Glomerular endothelial cell (primary cell): ENCODE data around the gene NEK11. TPM values are rescaled to one million over a fixed set of nuclear protein-coding genes. Genes with fewer than 3 reads are reported as not detected.

Experiments used
- DNase-seq: peaks from one replicate; pipeline ENCODE4 v3.0.0-alpha.2; 2011; ENCODE audit warnings: low read depth, low spot score; ENCODE audit errors: extremely low read depth
- total RNA-seq: library from RNA; depleted of rRNA; stranded (reverse); fragments of >200 nt; gene quantifications from 2 replicates; pipeline ENCODE4 v1.2.3, GENCODE V29; 2015

Gene NEK11
- 2.3 and 6.7 TPM in 2 replicates for total RNA-seq

GRCh38 chr3:131026321-131027151, at the start of gene NEK11, which contains the start of gene ASTE1:
TSS of gene NEK11 (plus strand) at chr3:131026877. CDS start at chr3:131029709, 2,832 bp downstream.
TSS of gene ASTE1 (minus strand) at chr3:131026825. CDS start at chr3:131025306, 1,519 bp downstream.
- DNase-seq, result peak; percentile 31

GRCh38 chr3:130979117-130979516, 47.6 kb upstream of the NEK11 start:
- DNase-seq, result no peak

- DNase-seq, result no peak
Measured at GRCh38 chr3:130981469-130981868, 45.2 kb upstream of the NEK11 start.

GRCh38 chr3:130990282-130990681, 36.4 kb upstream of the NEK11 start:
- no peak for DNase-seq

GRCh38 chr3:130991126-130991525, 35.6 kb upstream of the NEK11 start:
- DNase-seq, result no peak

GRCh38 chr3:130992344-130992743, 34.3 kb upstream of the NEK11 start:
- no peak for DNase-seq

GRCh38 chr3:130997289-130997688, 29.4 kb upstream of the NEK11 start:
- no peak for DNase-seq

GRCh38 chr3:131001071-131001470, 25.6 kb upstream of the NEK11 start:
- no peak for DNase-seq

- DNase-seq, result no peak
Measured at GRCh38 chr3:131004603-131005002, 22.1 kb upstream of the NEK11 start.

GRCh38 chr3:131007256-131007655, 19.4 kb upstream of the NEK11 start:
- no peak for DNase-seq

GRCh38 chr3:131007782-131008181, 18.9 kb upstream of the NEK11 start:
- DNase-seq, result no peak

GRCh38 chr3:131008326-131008725, 18.4 kb upstream of the NEK11 start:
- no peak for DNase-seq

GRCh38 chr3:131009698-131010097, 17.0 kb upstream of the NEK11 start:
- no peak for DNase-seq

- DNase-seq, result no peak
Measured at GRCh38 chr3:131018970-131019369, 7.7 kb upstream of the NEK11 start.

- DNase-seq, result no peak
Measured at GRCh38 chr3:131020122-131020693, 6.5 kb upstream of the NEK11 start.

- DNase-seq, result no peak
Measured at GRCh38 chr3:131025539-131025938, 1.1 kb upstream of the NEK11 start.

GRCh38 chr3:131028844-131029243, 2.2 kb downstream of the NEK11 start:
- DNase-seq, result no peak

- no peak for DNase-seq
Measured at GRCh38 chr3:131031660-131032059, 5.0 kb downstream of the NEK11 start.

GRCh38 chr3:131033480-131034080, 6.9 kb downstream of the NEK11 start:
- peak; percentile 44 for DNase-seq

GRCh38 chr3:131036200-131036816, 9.6 kb downstream of the NEK11 start:
- no peak for DNase-seq

GRCh38 chr3:131036986-131037385, 10.3 kb downstream of the NEK11 start:
- DNase-seq, result no peak
